SK-N-MC (cell line): ENCODE measurements around the gene NSUN3.

Source experiments
- EZH2 ChIP-seq: fragments of 200-600 bp; sonication (generic); IDR thresholded peaks from one replicate; pipeline ENCODE4 v1.6.1; 2017; ENCODE audit warnings: antibody characterized with exemption
- POLR2AphosphoS5 ChIP-seq: IDR thresholded peaks from 2 replicates; pipeline ENCODE4 v1.6.1; 2012; ENCODE audit warnings: mild to moderate bottlenecking, low read depth, low read length, borderline replicate concordance

DNA sequence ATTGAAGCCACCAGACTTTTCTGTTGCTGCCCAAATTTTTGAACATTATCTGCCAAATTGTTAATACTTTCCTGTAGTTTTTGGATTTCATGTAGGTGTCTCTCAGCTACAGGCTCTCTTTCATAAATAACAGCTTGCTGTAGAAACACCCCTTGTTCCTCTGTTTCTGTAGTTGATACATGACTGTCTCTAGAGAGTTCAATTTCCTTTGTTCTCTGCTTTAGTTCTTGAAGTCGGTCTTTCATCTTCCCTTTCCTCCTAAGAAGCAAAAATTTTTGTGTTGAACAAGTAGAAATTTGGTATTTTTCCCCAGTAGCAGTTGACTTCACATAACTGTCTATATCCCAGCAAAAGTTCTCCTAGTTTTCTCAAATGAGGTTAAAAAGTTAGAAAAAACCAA is 47.8 kb upstream of the NSUN3 start:
- TF ChIP-seq POLR2AphosphoS5 (no peak), EZH2 (no peak)
